Natural killer cell treated with Interleukin-12 subunit alpha and Interleukin-12 subunit beta and Interleukin-15 and Interleukin-18, amount 100 ng/mL, for 72 hours (primary cell): Measurements from ENCODE around the gene BUD31. TPM values are rescaled to one million over a fixed set of nuclear protein-coding genes. Genes with fewer than 3 reads are reported as not detected.
A peak's percentile ranks its signal among the peaks of the same experiment; 100 is the strongest.

Source experiments
- ATAC-seq, 2 donors: fragments of 150-1000 bp; cut with Tn5 transposase in 1 of 2; sonication (Bioruptor Pico), chemical (Tn5 transposase) in 1 of 2; 2 replicates each; pipeline ENCODE4 v1.10.0; 2021
- DNase-seq: peaks from one replicate; pipeline ENCODE4 v3.0.0; 2022; ENCODE audit warnings: low spot score
- H3K27ac Mint-ChIP-seq, 2 donors: 1 replicate in 1 of 2; 2 replicates in 1 of 2; pipeline ENCODE4 v1.8.0; 2022; ENCODE audit warnings: mixed read lengths in 2 of 2, mild to moderate bottlenecking in 1 of 2, moderate library complexity in 1 of 2
- H3K27me3 Mint-ChIP-seq, 2 donors: 1 replicate in 1 of 2; 2 replicates in 1 of 2; pipeline ENCODE4 v1.8.0; 2022; ENCODE audit warnings: mixed read lengths in 2 of 2
- H3K36me3 Mint-ChIP-seq: one replicate; pipeline ENCODE4 v1.8.0; 2022; ENCODE audit warnings: mixed read lengths
- H3K4me1 Mint-ChIP-seq, 2 donors: 1 replicate in 1 of 2; 2 replicates in 1 of 2; pipeline ENCODE4 v1.8.0; 2022; ENCODE audit warnings: low read depth in 2 of 2, mixed read lengths in 2 of 2, mild to moderate bottlenecking in 1 of 2
- H3K4me3 Mint-ChIP-seq: one replicate; pipeline ENCODE4 v1.8.0; 2022; ENCODE audit warnings: mixed read lengths
- H3K9me3 Mint-ChIP-seq: 2 replicates; pipeline ENCODE4 v1.8.0; 2022; ENCODE audit warnings: mixed read lengths
- total RNA-seq, 2 donors: library from RNA; stranded (reverse); gene quantifications; one replicate each; pipeline ENCODE4 v1.2.3, GENCODE V29; 2022

The BUD31 gene
- 100 to 1,000 TPM; 145 to 147 TPM for total RNA-seq

- ATAC-seq (peak; percentile 92 to 94), DNase-seq (peak; percentile 95)
- peaks cover 32% of the 10 kb centered on the region for H3K36me3 Mint-ChIP-seq
- no peaks in the 10 kb centered on the region for H3K9me3 Mint-ChIP-seq
- peak within 1 kb of the TSS; percentile 94 for H3K4me3 Mint-ChIP-seq
- H3K4me1 Mint-ChIP-seq, result peaks cover 40 to 48% of the 10 kb centered on the region in 2 donors
- no peaks in the 10 kb centered on the region for H3K27me3 Mint-ChIP-seq
- peak within 1 kb of the TSS; percentile 85 to 91 for H3K27ac Mint-ChIP-seq
These were observed at the start of gene BUD31, which contains the start of gene PDAP1 for GRCh38 chr7:99408379-99409191. Gene BUD31 (plus strand): TSS chr7:99408969. CDS start chr7:99411093, 2,124 bp downstream. Gene PDAP1 (minus strand): TSS chr7:99408597. CDS start chr7:99408548, 49 bp downstream.

DNA sequence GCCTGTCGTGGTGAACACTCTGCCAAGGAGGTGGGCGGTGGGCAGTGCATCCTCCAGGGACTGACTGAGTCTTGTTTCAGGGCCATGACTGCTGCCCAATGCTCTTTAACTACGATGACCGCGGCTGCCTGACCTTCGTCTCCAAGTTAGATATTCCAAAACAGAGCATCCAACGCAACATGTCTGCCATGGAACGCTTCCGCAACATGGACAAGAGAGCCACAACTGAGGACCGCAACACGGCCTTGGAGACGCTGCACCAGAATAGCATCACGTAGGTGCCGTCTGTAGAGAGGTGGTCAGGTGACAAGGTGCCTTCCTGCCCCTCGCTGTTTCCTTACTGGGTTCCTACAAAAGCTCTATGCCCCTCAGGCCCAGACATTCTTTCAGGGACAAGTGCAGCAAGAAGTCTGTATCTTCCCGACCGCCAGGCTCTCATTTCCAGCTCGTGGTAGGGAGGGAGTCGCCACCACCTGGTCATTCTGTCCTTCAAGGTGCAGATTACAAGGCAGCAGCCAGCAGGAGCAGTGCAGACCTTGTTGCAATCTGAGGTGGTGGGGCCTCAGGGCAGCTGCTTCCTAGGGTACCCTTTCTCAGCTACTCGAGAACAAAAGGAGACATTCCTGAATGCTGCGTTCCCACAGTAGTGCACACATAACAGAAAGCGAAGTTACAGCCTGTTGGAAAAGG, 49.2 kb upstream of the BUD31 start:
- H3K9me3 Mint-ChIP-seq, result no peaks in the 10 kb centered on the region
- H3K27me3 Mint-ChIP-seq, result no peaks in the 10 kb centered on the region
- no peak for DNase-seq
- ATAC-seq, result no peak
- no peak overlapping the region for H3K4me3 Mint-ChIP-seq
- no peak overlapping the region for H3K27ac Mint-ChIP-seq
- peaks cover 0 to 3% of the 10 kb centered on the region in 2 donors for H3K4me1 Mint-ChIP-seq
- peaks cover 12% of the 10 kb centered on the region for H3K36me3 Mint-ChIP-seq

- Mint-ChIP-seq H3K27me3 (no peaks in the 10 kb centered on the region), H3K4me3 (no peak overlapping the region), H3K4me1 (peaks cover 0 to 3% of the 10 kb centered on the region in 2 donors), H3K9me3 (no peaks in the 10 kb centered on the region), H3K27ac (no peak overlapping the region), H3K36me3 (peaks cover 6% of the 10 kb centered on the region)
- ATAC-seq (no peak), DNase-seq (no peak)
These were observed 46.0 kb upstream of the BUD31 start for GRCh38 chr7:99362801-99363200.

GRCh38 chr7:99363286-99363685, 45.5 kb upstream of the BUD31 start:
- Mint-ChIP-seq H3K36me3 (peaks cover 1% of the 10 kb centered on the region), H3K9me3 (no peaks in the 10 kb centered on the region), H3K27me3 (no peaks in the 10 kb centered on the region), H3K4me1 (no peaks in the 10 kb centered on the region), H3K4me3 (no peak overlapping the region), H3K27ac (no peak overlapping the region)
- DNase-seq (no peak), ATAC-seq (no peak)

- Mint-ChIP-seq H3K27me3 (no peaks in the 10 kb centered on the region), H3K4me3 (no peak overlapping the region), H3K4me1 (no peaks in the 10 kb centered on the region), H3K36me3 (no peaks in the 10 kb centered on the region), H3K9me3 (no peaks in the 10 kb centered on the region), H3K27ac (no peak overlapping the region)
- ATAC-seq (peak; percentile 66 to 76), DNase-seq (no peak)
These were observed 43.2 kb upstream of the BUD31 start for GRCh38 chr7:99365318-99366141.

GRCh38 chr7:99366646-99367045, 42.1 kb upstream of the BUD31 start:
- DNase-seq, result no peak
- Mint-ChIP-seq H3K9me3 (no peaks in the 10 kb centered on the region), H3K27me3 (no peaks in the 10 kb centered on the region), H3K4me1 (no peaks in the 10 kb centered on the region), H3K36me3 (no peaks in the 10 kb centered on the region), H3K27ac (no peak overlapping the region), H3K4me3 (no peak overlapping the region)
- ATAC-seq, result no peak

DNA sequence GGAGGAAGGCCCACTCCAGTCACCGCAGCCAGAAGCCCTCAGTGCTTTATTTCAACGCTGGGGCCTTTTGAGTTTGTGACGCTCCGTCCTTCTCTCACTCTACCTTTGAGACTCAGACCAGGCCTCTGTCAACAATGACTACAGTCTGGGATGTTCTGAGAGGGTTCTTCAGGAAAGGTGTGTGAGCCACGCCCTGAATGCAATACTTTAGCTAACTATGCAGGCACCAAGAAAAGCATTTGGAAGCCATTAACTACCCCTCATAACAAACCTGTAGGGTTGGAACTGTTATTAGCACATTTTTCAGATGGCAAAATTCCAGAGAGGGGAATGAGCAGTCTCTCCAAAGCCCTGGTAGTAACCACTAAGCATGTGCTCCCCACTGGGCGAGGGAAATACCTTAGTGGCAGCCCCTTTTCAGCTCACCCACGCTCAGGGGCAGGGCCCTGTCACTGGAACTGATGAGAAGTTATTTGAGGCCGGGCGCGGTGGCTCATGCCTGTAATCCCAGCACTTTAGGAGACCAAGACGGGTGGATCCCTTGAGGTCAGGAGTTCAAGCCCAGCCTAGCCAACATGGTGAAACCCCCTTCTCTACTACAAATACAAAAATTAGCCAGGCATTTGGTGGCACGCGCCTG, 39.9 kb upstream of the BUD31 start:
- no peaks in the 10 kb centered on the region for H3K36me3 Mint-ChIP-seq
- H3K4me3 Mint-ChIP-seq, result no peak overlapping the region
- H3K4me1 Mint-ChIP-seq, result peaks cover 0 to 6% of the 10 kb centered on the region in 2 donors
- H3K9me3 Mint-ChIP-seq, result no peaks in the 10 kb centered on the region
- ATAC-seq, result no peak
- no peak for DNase-seq
- H3K27ac Mint-ChIP-seq, result peak overlapping the region in 1 of 2 donors; percentile 26
- H3K27me3 Mint-ChIP-seq, result no peaks in the 10 kb centered on the region

- peaks cover 0 to 6% of the 10 kb centered on the region in 2 donors for H3K4me1 Mint-ChIP-seq
- H3K27me3 Mint-ChIP-seq, result no peaks in the 10 kb centered on the region
- ATAC-seq (no peak), DNase-seq (no peak)
- H3K36me3 Mint-ChIP-seq, result no peaks in the 10 kb centered on the region
- no peak overlapping the region for H3K4me3 Mint-ChIP-seq
- H3K9me3 Mint-ChIP-seq, result no peaks in the 10 kb centered on the region
- H3K27ac Mint-ChIP-seq, result no peak overlapping the region
These were observed 38.9 kb upstream of the BUD31 start for GRCh38 chr7:99369767-99370391.

DNA sequence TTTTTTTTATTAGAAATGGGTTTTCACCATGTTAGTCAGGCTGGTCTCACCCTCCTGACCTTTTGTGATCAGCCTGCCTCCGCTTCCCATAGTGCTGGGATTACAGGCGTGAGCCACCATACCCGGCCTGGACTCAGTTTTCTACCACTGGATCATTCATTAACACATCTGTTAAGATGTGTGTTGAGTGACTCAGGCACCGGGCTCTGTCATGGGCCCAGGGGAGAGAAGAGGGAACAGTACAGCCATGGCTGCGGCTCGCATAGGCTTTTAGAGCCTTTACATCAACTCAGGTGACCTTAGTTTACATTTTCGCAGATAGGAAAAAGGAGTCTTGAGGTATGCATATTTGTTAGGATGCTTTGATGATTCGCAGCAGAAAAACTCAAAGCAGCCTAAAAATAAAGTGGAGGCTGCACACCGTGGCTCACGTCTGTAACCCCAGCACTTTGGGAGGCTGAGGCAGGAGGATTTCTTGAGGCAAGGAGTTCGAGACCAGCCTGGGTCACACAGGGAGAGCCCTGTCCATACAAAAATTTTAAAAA, 37.3 kb upstream of the BUD31 start:
- Mint-ChIP-seq H3K36me3 (no peaks in the 10 kb centered on the region), H3K9me3 (no peaks in the 10 kb centered on the region), H3K27me3 (no peaks in the 10 kb centered on the region), H3K4me1 (peaks cover 0 to 6% of the 10 kb centered on the region in 2 donors), H3K27ac (no peak overlapping the region), H3K4me3 (no peak overlapping the region)
- no peak for ATAC-seq
- DNase-seq, result no peak

- ATAC-seq, result no peak
These were observed 36.3 kb upstream of the BUD31 start for GRCh38 chr7:99372275-99373090.

GRCh38 chr7:99373091-99374066, 35.4 kb upstream of the BUD31 start:
- Mint-ChIP-seq H3K4me3 (peak overlapping the region; percentile 80), H3K27me3 (no peaks in the 10 kb centered on the region), H3K36me3 (peaks cover 5% of the 10 kb centered on the region), H3K27ac (peak overlapping the region; percentile 67 to 79), H3K9me3 (no peaks in the 10 kb centered on the region), H3K4me1 (peaks cover 8 to 10% of the 10 kb centered on the region in 2 donors)
- ATAC-seq (no peak), DNase-seq (no peak)

More at GRCh38 chr7:99372275-99373090, 36.3 kb upstream of the BUD31 start:
- Mint-ChIP-seq H3K4me3 (peak overlapping the region; percentile 74), H3K36me3 (peaks cover 1% of the 10 kb centered on the region), H3K4me1 (peaks cover 2 to 10% of the 10 kb centered on the region in 2 donors), H3K27me3 (no peaks in the 10 kb centered on the region), H3K9me3 (no peaks in the 10 kb centered on the region), H3K27ac (peak overlapping the region; percentile 67 to 79)
- DNase-seq, result no peak
